Measurements from ENCODE around the gene CYBB.

The CYBB gene

GRCh38 chrX:37818031-37818430, 38.2 kb downstream of the CYBB start:
- TF ChIP-seq ESRRG (CRISPR knock-in tag; IDR thresholded peaks at IDR 0.05) (no peak), PATZ1 (CRISPR knock-in tag; IDR thresholded peaks at IDR 0.05; ENCODE audit: borderline replicate concordance) (no peak), TSHZ2 (CRISPR knock-in tag; IDR thresholded peaks at IDR 0.05) (no peak), PPARA (CRISPR knock-in tag; IDR thresholded peaks at IDR 0.05; ENCODE audit: borderline replicate concordance) (no peak), POU6F1 (CRISPR knock-in tag; IDR thresholded peaks at IDR 0.05; ENCODE audit: borderline replicate concordance, low read depth) (no peak), RARB (CRISPR knock-in tag; IDR thresholded peaks at IDR 0.05) (no peak), SNAI2 (CRISPR knock-in tag; IDR thresholded peaks at IDR 0.05) (no peak), ISL1 (CRISPR knock-in tag; IDR thresholded peaks at IDR 0.05) (no peak), ZFP3 (CRISPR knock-in tag; IDR thresholded peaks at IDR 0.05) (no peak), ZNF70 (CRISPR knock-in tag; IDR thresholded peaks at IDR 0.05) (no peak), CSDC2 (CRISPR knock-in tag; IDR thresholded peaks at IDR 0.05) (no peak), ARNTL (CRISPR knock-in tag; IDR thresholded peaks at IDR 0.05; ENCODE audit: borderline replicate concordance, low read depth) (no peak), CREB5 (CRISPR knock-in tag; IDR thresholded peaks at IDR 0.05; ENCODE audit: low read depth) (no peak), ZNF8 (CRISPR knock-in tag; IDR thresholded peaks at IDR 0.05) (no peak), GLIS3 (CRISPR knock-in tag; IDR thresholded peaks at IDR 0.05) (no peak)
- no peak for ATAC-seq

GRCh38 chrX:37820646-37821045, 40.8 kb downstream of the CYBB start:
- no peak for TF ChIP-seq PPARA (CRISPR knock-in tag; IDR thresholded peaks at IDR 0.05; ENCODE audit: borderline replicate concordance)
- TF ChIP-seq ZNF8 (CRISPR knock-in tag; IDR thresholded peaks at IDR 0.05): no peak
- ATAC-seq: no peak

- no peak for ATAC-seq
- TF ChIP-seq ZC3H10 (CRISPR knock-in tag; IDR thresholded peaks at IDR 0.05): no peak
- TF ChIP-seq TSHZ2 (CRISPR knock-in tag; IDR thresholded peaks at IDR 0.05): no peak
- TF ChIP-seq PATZ1 (CRISPR knock-in tag; IDR thresholded peaks at IDR 0.05; ENCODE audit: borderline replicate concordance): no peak
- no peak for TF ChIP-seq ZFP30 (CRISPR knock-in tag; IDR thresholded peaks at IDR 0.05)
- no peak for TF ChIP-seq ZFP3 (CRISPR knock-in tag; IDR thresholded peaks at IDR 0.05)
- TF ChIP-seq GLIS3 (CRISPR knock-in tag; IDR thresholded peaks at IDR 0.05): no peak
- TF ChIP-seq PPARA (CRISPR knock-in tag; IDR thresholded peaks at IDR 0.05; ENCODE audit: borderline replicate concordance): no peak
- no peak for TF ChIP-seq RARB (CRISPR knock-in tag; IDR thresholded peaks at IDR 0.05)
- no peak for TF ChIP-seq OSR1 (CRISPR knock-in tag; IDR thresholded peaks at IDR 0.05)
- TF ChIP-seq CSDC2 (CRISPR knock-in tag; IDR thresholded peaks at IDR 0.05): no peak
- no peak for TF ChIP-seq TOX (CRISPR knock-in tag; IDR thresholded peaks at IDR 0.05; ENCODE audit: borderline replicate concordance)
- no peak for TF ChIP-seq ZNF70 (CRISPR knock-in tag; IDR thresholded peaks at IDR 0.05)
- no peak for TF ChIP-seq SNAI2 (CRISPR knock-in tag; IDR thresholded peaks at IDR 0.05)
- TF ChIP-seq CREB5 (CRISPR knock-in tag; IDR thresholded peaks at IDR 0.05; ENCODE audit: low read depth): no peak
- TF ChIP-seq TCF4 (CRISPR knock-in tag; IDR thresholded peaks at IDR 0.05; ENCODE audit: borderline replicate concordance): no peak
- no peak for TF ChIP-seq CSRNP3 (CRISPR knock-in tag; IDR thresholded peaks at IDR 0.05)
Measured at GRCh38 chrX:37824491-37825214, 44.8 kb downstream of the CYBB start.
